HUDEP-2 (cell line): Measurements from ENCODE around the gene GNL2.
"Not testable (repeated sequence)": the region's sequence is repeated elsewhere in the genome, so short reads cannot be mapped to it uniquely, and the experiment has no call there.

Source experiments
- DNase-seq, 76 experiments: peaks; one replicate each; lab custom pipeline; 2025; ENCODE audit not compliant: unreplicated experiment in 76 of 76; lab: John Stamatoyannopoulos, UW

GNL2 gene

GRCh38 chr1:37518241-37518640 lies 77.5 kb downstream of the GNL2 start:
- not testable (repeated sequence) for DNase-seq

DNA sequence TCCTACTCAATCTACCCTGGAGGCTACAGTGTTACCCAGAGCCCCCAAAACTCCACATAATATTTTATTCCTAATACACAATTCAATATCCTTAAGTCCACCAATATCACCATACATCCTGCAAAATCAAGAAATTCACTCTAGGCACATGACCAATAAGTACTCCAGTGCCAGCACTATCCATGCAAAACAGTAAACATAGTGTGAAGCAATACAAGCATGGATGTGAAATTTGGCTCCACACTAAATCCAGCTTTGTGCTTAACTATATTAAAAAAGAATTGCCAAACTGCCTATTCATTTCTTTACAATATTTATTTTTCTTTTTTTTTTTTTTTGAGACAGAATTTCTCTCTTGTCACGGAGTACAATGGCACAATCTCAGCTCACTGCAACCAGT lies 78.2 kb downstream of the GNL2 start:
- no peak for DNase-seq
